HEK293 (cell line): ENCODE data around the gene ARHGAP15.

Experiments
- GLI4 ChIP-seq: fragments of 450-650 bp; formaldehyde crosslinking; IDR thresholded peaks from 2 replicates; pipeline ENCODE4 v1.5.1; 2016; ENCODE audit warnings: missing biosample characterization, missing genetic modification characterization
- HOXA7 ChIP-seq: sonication (generic); formaldehyde crosslinking; IDR thresholded peaks from 2 replicates; pipeline ENCODE4 v1.8.1; 2022; ENCODE audit warnings: missing genetic modification reagents, borderline replicate concordance
- KLF17 ChIP-seq: fragments of 450-650 bp; formaldehyde crosslinking; IDR thresholded peaks from 2 replicates; pipeline ENCODE4 v1.5.1; 2016; ENCODE audit warnings: missing biosample characterization, missing genetic modification characterization
- MYNN ChIP-seq: fragments of 450-650 bp; formaldehyde crosslinking; IDR thresholded peaks from 2 replicates; pipeline ENCODE4 v1.5.1; 2016; ENCODE audit warnings: missing biosample characterization, missing genetic modification characterization, borderline replicate concordance
- SETDB1 ChIP-seq: IDR thresholded peaks from one replicate; pipeline ENCODE4 v1.6.1; 2017; ENCODE audit warnings: mild to moderate bottlenecking, low read length, moderate library complexity, mixed read lengths; ENCODE audit not compliant: insufficient read length
- YY1 ChIP-seq: fragments of 450-650 bp; formaldehyde crosslinking; IDR thresholded peaks from 2 replicates; pipeline ENCODE4 v1.5.1; 2018; ENCODE audit warnings: missing biosample characterization, missing genetic modification characterization
- ZNF138 ChIP-seq: fragments of 450-650 bp; formaldehyde crosslinking; IDR thresholded peaks from 2 replicates; pipeline ENCODE4 v1.5.1; 2016; ENCODE audit warnings: missing biosample characterization, missing genetic modification characterization, borderline replicate concordance
- ZNF140 ChIP-seq: fragments of 450-650 bp; formaldehyde crosslinking; IDR thresholded peaks from 2 replicates; pipeline ENCODE4 v1.5.1; 2016; ENCODE audit warnings: missing biosample characterization, missing genetic modification characterization
- ZNF174 ChIP-seq: fragments of 450-650 bp; formaldehyde crosslinking; IDR thresholded peaks from 2 replicates; pipeline ENCODE4 v1.5.0; 2017; ENCODE audit warnings: missing biosample characterization, mild to moderate bottlenecking, missing genetic modification characterization
- ZNF2 ChIP-seq: fragments of 450-650 bp; formaldehyde crosslinking; IDR thresholded peaks from 2 replicates; pipeline ENCODE4 v1.5.1; 2016; ENCODE audit warnings: missing biosample characterization, missing genetic modification characterization
- ZNF324 ChIP-seq: fragments of 450-650 bp; formaldehyde crosslinking; IDR thresholded peaks from 2 replicates; pipeline ENCODE4 v1.5.1; 2016; ENCODE audit warnings: missing biosample characterization, missing genetic modification characterization
- TF ChIP-seq, protein P1 (sequence below): fragments of 450-650 bp; formaldehyde crosslinking; IDR thresholded peaks from 2 replicates; pipeline ENCODE4 v1.5.1; 2016; ENCODE audit warnings: missing biosample characterization, missing genetic modification characterization
- TF ChIP-seq, protein P2 (sequence below): fragments of 450-650 bp; formaldehyde crosslinking; IDR thresholded peaks from 2 replicates; pipeline ENCODE4 v1.5.1; 2016; ENCODE audit warnings: missing biosample characterization, missing genetic modification characterization

GRCh38 chr2:143192716-143193115 lies 63.5 kb downstream of the ARHGAP15 start:
- TF ChIP-seq, protein P1, sequence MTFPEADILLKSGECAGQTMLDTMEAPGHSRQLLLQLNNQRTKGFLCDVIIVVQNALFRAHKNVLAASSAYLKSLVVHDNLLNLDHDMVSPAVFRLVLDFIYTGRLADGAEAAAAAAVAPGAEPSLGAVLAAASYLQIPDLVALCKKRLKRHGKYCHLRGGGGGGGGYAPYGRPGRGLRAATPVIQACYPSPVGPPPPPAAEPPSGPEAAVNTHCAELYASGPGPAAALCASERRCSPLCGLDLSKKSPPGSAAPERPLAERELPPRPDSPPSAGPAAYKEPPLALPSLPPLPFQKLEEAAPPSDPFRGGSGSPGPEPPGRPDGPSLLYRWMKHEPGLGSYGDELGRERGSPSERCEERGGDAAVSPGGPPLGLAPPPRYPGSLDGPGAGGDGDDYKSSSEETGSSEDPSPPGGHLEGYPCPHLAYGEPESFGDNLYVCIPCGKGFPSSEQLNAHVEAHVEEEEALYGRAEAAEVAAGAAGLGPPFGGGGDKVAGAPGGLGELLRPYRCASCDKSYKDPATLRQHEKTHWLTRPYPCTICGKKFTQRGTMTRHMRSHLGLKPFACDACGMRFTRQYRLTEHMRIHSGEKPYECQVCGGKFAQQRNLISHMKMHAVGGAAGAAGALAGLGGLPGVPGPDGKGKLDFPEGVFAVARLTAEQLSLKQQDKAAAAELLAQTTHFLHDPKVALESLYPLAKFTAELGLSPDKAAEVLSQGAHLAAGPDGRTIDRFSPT (tag by site-specific recombination): no peak
- TF ChIP-seq ZNF324 (tag by site-specific recombination) (no peak), YY1 (tag by site-specific recombination) (no peak), ZNF2 (tag by site-specific recombination) (no peak), HOXA7 (CRISPR knock-in tag) (no peak), ZNF140 (tag by site-specific recombination) (no peak), MYNN (no peak), SETDB1 (no peak), GLI4 (tag by site-specific recombination) (no peak), KLF17 (tag by site-specific recombination) (no peak), ZNF138 (tag by site-specific recombination) (no peak), ZNF174 (tag by site-specific recombination) (no peak)
- TF ChIP-seq, protein P2, sequence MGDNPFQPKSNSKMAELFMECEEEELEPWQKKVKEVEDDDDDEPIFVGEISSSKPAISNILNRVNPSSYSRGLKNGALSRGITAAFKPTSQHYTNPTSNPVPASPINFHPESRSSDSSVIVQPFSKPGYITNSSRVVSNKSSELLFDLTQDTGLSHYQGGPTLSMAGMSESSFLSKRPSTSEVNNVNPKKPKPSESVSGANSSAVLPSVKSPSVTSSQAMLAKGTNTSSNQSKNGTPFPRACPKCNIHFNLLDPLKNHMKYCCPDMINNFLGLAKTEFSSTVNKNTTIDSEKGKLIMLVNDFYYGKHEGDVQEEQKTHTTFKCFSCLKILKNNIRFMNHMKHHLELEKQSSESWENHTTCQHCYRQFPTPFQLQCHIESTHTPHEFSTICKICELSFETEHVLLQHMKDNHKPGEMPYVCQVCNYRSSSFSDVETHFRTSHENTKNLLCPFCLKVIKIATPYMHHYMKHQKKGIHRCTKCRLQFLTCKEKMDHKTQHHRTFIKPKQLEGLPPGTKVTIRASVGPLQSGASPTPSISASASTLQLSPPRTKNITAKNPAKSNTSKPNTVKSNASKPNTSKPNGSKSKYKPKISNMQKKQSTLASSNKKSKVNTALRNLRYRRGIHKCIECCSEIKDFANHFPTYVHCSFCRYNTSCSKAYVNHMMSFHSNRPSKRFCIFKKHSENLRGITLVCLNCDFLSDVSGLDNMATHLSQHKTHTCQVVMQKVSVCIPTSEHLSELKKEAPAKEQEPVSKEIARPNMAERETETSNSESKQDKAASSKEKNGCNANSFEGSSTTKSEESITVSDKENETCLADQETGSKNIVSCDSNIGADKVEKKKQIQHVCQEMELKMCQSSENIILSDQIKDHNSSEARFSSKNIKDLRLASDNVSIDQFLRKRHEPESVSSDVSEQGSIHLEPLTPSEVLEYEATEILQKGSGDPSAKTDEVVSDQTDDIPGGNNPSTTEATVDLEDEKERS (tag by site-specific recombination): no peak
